ENCODE measurements around the gene RORB.
"Not testable (repeated sequence)": the region's sequence is repeated elsewhere in the genome, so short reads cannot be mapped to it uniquely, and the experiment has no call there.

Gene RORB

DNA sequence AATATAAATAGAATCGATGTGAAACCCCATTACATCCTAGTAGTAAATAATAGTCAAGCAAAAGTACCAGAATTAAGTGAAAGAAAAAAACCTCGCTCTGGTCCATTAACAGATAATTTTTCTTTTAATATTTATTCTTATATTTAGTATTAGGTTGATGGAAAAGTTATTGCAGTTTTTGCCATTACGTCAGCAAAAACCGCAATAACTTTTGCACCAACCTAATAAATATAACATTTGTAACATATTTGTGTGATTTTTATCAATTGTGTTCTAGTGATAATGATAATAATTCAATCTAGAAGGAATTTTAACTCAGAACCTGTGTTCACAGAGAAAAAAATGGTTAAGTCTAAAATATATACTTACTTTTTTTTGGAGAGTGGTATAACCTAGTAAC, 16.1 kb downstream of the RORB start:
- no peak for DNase-seq (ENCODE audit: low spot score)

DNA sequence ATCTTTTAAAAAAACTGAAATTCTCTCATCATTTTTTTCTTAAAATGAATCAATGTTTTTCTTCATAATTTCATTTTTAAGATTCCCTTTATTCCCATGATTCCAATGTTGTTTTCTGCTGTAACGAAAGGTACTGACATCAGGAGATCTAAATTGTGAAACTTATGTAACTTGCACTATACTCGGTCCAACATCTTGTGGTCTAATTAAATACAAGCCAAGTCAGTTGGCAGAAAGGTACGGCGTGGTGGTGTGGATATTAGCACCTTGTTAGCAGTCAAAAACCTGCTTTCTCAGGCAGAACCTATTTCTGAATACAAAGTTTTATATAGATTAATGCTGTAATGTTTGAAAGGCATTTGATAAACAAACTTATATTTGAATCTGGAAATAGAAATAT, 20.1 kb downstream of the RORB start:
- DNase-seq (ENCODE audit: low spot score) = no peak

DNA sequence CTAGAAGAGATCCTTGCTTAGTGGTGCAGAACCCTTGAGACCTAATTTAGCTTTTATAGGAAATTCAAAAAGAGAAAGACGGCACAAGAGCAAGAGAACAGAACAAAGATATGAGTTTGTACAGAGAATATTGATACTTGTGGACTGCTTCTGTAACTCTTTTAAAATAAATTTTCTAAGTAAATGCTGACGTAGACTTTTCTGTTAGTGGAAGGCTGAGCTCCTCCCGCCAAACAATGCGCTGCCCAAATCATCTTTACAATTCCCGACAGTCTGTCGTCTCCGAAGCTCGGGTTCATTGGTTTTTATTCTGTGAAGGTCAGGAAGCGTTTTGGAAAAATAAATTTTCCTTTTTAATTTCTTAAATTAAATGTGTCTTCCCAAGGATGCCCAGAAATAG, 22.3 kb downstream of the RORB start:
- no peak for DNase-seq (ENCODE audit: low spot score)

DNA sequence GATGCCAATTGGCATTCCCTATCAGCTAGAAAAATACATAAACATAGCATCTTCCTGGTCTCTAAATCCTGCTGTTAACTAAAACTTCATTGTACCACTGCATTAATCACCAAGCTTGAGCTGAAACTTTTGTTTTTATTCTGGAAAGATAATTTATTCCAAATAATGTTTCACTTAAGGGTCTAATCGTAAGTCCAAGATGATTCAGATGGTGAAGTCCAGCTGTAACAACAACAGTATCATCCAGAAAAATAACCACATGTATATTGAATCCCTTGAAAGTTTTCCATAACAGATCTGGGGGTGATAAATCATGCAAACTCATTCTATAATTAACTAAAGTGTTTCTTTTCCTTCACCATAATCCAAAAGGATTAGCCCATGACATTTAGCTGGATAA, 23.9 kb downstream of the RORB start:
- DNase-seq (ENCODE audit: low spot score) = no peak

DNA sequence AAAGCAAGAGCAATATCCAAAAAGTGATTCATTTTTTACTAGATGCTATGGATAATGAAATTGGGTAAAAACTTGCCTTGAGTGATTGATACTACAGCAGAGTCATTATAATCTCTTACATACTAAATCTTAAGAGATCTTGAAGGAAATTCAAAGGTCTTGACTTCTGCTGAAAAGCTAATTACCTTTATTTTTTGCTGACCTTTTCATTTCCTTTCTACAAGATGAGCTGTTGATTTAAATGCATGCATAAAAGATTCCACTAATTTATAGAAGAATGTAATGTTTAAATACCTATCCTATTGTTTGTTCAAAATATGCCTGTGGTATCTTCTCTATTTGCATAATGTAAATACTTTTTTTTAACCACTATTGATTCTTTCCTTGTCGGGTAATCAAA, 27.2 kb downstream of the RORB start:
- no peak for DNase-seq (ENCODE audit: low spot score)

DNA sequence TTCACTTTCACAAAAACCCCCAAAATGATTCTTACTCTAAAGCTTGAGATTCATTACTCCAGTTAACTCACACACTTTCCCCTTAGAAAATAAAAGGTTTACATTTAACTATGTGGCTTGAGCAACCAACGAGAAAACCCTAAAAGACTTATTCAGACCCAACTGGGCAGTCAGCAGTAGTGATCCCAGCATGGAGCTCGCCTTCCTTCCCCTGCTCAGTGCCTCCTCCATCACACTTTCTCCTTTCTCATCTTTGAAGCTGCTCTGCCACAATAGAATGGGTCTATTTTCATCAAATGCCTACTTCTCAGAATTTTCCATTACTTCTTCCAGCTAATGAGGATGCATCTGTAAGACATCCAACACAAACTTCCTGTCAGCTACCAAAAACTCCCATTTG, 29.1 kb downstream of the RORB start:
- no peak for DNase-seq (ENCODE audit: low spot score)

DNA sequence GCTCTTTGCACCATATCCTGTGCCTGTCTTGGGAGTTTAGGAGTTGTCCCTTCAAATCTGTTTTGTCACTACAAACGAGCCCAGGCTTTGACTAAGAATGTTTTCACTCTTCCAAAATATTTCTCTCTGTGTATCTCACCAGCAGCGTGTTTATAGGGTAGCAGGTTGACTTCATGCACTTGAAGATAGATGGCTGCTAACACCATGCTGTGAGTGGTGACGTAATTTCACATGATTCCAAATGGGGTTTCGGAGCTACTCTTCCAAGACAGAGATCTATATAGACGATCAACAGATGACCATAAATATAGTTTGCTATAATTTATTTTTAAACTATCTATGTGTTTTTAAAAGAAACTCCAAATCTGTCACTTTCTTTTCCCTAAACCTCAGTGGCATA, 30.6 kb downstream of the RORB start:
- no peak for DNase-seq (ENCODE audit: low spot score)

DNA sequence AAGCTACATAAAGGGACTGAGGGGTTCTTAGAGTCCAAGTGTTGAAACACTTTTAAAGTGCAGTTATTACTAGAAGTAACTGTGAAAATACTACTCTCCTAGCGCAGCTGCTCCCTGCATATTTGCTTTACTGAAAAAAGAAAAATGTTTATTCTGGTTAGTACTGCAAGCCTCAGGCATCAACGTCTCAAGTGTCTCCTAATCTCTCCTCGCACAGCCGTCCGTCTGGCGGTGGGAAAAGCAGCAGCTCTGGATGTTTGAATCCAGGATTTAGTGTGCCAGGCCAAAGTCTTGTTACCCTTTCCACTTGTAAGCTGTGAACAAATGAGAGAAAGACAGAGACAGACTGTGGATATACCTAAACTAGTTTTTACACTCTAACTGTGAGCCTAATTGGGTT, 31.1 kb downstream of the RORB start:
- DNase-seq (ENCODE audit: low spot score) = no peak

DNA sequence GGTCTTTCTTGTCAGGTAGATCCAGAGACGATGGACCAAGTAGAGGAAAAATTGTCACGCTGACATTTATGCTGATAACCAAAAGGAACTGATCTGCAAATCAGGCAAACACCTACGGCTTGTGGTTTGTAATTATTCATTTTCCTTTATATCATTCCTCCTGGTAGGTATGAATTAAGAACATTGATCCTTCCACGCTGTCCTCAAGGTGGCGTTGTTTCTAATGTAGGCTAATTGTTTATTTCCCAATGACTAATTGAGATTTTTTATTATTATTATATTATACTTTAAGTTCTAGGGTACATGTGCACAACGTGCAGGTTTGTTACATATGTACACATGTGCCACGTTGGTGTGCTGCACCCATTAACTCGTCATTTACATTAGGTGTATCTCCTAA, 33.3 kb downstream of the RORB start:
- DNase-seq (ENCODE audit: low spot score) = not testable (repeated sequence)

DNA sequence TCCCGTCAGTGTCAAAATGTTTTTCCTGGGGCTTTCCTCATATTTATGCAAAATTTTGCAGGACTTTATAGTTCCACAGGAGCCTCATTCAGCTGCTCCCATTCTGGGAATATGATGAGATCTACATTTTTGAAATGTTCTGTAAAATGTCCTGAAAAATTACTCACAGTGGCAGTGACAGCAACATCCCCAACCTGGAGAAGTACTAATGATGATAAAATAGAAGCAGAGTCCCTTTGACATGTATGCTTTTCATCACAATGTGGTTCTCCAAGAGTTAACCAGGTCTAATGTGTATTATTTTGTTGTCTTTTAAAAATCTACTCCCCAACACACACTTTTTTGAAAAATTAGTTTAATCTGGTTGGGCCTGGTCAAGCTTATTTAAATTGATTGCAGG, 36.1 kb downstream of the RORB start:
- DNase-seq (ENCODE audit: low spot score) = no peak

DNA sequence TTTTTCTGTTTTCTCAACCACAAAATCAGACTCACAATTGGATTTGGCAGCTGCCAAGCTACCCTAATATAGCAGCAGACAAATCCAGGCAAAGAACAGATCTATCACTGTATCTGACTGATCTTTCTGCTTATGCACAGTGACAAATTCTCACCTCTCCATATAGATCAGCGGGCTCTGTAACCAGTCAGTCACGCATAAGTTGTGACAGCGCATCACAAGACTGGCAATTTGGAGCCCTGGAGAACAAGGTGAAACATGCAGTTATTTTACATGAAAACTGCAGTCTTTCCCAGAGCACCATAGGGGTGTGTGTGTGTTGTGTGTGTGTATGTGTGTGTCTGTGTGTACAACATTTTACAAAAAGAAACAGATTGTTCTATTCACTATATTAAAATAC, 37.7 kb downstream of the RORB start:
- no peak for DNase-seq (ENCODE audit: low spot score)

DNA sequence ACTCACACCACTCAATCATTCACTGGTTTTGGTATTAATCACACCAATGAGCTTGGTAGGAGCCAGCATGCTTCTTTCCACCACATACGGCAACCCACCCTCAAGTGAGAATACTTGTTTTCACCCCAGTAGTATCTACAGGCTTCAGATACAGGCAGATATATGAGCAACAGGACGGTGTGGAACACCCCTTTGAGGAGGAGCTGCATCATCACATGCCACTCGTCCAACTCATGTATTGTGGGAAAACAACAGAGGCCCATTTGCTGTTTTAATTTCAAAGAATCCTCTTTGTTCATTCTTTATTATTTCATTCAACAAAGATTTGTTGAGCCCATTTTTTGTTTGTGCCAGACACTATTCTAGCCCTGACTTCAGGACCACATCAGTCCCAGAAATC, 46.0 kb downstream of the RORB start:
- no peak for DNase-seq (ENCODE audit: low spot score)

DNA sequence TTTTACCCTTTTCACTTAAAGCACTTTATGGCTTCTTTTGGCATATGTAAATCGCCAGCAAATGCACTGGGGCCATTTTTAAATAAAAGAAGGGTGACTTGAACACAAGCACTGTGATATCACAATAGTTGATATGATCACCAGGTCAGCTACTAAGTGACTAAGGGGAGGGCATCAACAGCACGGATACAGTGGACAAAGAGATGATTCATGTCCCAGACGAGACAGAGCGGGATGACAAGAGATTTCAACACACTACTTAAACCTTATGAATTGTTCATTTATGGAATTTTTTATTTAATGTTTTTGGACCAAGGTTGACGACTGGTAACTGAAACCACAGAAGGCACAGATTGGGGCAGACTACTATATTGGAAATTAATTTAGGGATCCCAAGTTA, 54.1 kb downstream of the RORB start:
- DNase-seq (ENCODE audit: low spot score) = no peak

DNA sequence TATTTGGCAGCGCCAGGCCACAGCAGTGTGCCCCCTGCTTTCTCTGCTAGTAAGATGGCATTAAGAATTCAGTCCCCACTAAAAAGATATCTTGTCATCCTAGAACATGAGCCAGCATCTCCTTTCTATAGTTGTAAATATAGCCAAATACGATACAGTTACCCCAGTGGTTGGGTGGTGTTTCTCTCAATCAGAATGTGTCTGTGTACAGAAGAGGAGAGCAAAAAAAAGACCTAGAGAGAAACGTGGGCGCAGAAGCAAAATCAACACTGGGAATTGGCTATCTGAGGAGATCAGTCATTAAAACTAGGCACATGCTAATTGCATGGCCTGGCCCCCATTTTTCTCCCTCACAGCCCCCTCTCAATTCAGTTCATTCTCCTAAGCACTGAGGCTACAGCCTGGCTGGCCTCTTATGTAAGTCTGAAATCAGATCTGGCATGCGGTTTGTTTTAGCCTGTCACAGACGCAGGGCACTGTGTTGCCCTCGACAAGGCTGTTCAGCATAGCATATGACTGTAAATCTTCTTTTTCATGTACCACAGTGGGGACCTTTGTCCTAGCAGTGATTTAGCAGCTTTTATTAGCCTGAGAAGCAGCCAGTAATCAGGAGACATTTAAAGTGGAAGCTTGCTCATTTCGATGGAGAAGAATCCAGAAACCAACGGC, 57.8 kb downstream of the RORB start:
- DNase-seq (ENCODE audit: low spot score) = no peak

DNA sequence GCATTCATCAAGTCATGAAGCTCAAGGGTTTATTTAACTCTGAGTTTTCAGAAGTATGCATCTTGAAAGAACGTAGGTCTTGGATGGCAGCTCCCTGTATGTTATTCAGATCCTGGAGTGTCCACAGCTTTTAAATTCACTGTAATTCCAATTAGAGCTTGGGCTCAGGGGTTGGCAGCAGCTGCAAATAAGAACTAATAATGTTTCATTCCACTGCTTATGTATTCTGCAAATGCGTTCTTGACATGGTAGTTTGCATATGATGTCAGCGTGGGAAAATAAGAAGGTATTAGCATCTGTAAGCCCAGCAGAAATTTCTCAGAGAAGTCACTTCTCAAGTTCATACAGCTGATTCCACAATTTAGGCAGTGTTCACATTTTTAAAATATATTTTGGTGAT, 58.4 kb downstream of the RORB start:
- DNase-seq (ENCODE audit: low spot score) = no peak

DNA sequence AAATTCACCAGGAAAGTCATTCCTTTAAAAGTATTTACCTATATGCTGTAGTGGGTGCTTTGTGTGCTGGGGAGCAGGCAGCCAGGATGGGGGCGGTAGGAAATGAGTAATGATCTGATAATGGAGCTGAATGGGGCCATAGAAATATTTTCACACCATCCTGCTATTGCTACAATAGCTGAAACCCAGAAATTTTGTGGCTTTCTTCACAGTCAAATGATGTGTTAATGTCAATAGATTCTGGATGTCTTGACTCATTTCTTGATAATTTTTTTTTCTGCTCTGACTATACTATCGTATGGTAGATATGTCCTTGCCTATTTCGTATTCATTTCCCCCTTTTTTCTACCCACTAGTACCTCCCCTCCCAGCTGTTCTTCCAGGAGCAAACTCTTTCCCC, 59.5 kb downstream of the RORB start:
- no peak for DNase-seq (ENCODE audit: low spot score)

DNA sequence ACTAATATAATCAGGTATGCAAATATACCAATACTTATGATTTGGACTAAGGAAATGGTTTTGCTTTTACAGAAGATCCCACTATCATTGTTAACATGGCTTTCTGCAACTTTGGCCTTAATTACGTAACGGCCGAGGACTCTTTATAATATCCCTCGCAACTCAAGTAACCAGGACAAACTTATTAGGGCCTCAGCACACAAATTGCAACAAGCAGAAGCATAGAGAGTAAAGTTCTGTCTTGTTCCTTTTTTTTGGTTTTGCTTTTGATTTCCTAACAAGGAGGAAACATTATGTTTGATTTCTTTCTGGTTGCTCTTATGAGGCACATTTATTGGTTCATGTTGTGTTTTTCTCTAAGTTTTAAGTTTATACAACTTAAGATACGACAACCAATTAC, 60.4 kb downstream of the RORB start:
- no peak for DNase-seq (ENCODE audit: low spot score)

DNA sequence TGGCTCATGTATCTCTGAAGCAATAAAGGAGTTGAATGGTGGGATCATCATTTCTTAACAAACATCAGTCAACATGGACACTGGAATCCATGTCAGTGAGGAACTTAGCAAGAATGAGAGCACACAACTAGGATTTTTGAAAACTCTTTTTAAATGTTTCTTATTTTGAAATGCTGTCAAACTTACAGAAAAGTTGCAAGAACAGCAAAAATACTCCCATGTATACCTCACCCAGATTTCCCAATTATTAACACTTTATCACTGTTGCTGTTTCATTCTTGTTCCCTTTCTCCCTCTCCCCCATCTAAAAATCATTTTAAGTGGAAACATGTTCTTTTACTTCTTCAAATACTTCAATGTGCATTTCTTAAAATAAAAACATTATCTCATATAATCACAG, 65.5 kb downstream of the RORB start:
- DNase-seq (ENCODE audit: low spot score) = no peak

DNA sequence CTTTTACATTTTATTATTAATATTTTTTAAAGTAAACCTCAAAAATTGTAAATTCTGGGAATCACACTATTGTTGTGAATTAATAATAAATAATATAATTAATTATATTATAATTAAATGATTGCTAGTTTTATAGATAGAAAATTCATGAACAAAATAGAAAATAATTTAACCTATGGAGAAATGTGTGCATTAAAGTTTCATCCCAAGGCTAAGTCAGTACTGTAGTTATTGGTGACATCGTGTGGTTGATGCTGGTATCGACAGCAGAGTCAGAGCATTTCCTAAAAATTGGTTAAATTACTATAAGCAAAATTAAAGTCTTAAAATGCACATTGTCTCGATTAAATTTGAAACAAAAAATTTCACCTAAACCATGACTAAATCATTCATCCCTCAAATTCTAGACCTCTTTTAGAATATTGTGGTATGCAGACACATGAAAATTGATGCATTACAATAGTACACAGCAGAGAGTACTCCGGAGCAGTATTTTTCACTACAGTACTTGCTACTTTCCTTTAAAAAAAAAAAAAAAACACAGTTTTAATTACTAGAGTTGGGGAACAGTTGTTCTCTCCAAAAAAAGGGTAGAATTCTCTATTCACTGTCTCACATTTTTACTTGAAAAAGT, 73.9 kb downstream of the RORB start:
- DNase-seq (ENCODE audit: low spot score) = no peak

DNA sequence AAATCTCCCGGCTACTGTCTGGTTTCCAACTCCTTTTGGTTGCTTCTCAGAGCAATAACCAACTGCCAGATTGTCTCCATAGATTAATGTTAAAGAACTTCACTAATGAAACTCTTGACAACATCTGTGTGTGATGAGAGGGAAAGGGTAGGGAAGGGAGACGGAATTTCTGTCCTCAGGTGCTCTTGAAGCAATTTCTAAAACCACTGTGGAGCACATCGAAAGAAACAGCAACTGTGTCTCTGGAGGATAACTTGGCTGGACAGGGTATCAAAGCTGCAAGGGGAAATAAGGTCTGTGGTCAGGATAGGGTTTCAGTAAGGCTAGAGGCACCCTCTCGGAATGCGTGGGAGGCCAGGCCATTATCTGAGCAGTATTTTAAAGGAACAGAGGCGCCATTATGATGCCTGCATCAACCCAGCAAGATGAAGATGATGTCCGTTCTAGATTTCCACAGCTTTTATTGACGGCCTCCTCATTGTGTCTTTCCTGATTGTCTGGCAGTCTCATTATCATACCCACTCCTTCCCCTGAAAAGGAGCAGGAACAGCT, 76.6 kb downstream of the RORB start:
- DNase-seq (ENCODE audit: low spot score) = no peak

DNA sequence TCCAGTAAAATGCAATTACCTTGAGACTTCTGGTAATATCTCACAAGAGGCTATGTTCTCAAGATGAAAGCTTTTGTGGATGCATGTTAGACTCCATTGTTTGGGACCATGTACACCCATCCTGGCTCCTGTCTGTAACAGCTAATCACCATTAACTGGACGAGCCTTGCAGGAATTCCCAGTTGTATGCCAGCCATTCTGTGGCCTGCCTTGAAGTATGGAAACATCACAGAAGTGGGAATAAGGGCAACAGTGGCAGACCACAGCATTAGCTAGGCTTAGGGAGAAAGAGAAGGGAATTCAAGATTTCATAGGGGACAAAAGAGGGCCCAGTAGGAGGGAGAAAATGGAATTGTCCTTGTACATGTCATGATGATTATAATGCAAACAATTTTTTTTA, 79.0 kb downstream of the RORB start:
- no peak for DNase-seq (ENCODE audit: low spot score)

DNA sequence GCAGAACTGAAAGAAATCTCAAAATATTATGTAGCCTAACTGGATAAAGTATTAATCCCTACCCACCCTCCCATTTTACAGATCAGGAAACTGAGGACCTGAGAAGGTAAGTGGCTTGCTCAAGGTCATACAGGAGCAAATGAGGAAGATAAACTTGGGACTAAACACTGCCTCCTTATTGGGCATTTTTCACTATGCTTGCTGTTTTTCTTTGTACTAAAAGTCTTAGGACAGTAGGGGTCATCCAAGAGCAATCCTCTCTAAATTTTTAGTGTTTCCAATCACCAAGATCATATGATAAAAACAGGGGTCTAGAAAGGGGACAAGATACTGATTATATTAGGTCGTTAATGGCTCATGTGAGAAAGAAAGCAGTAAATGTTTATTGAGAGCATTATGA, 80.8 kb downstream of the RORB start:
- no peak for DNase-seq (ENCODE audit: low spot score)

DNA sequence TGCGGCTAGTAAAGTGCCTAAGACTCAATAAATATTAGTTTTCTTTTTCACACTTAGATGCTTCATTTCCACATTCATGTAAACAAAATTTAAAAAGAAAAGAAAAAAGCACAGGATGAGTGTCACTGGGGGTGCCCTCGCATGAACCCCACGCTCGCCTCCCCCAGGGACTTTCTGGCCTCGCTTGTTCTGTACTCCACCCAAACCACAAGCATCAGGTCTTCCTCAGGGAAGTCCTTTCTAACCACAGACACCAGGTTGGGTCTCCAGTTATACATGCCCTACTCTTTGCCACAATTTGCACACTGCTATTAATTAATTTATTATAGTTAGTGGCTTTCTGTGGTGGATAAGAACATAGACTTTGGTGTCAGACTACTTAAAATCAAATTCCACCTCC, 92.4 kb downstream of the RORB start:
- DNase-seq (ENCODE audit: low spot score) = no peak

DNA sequence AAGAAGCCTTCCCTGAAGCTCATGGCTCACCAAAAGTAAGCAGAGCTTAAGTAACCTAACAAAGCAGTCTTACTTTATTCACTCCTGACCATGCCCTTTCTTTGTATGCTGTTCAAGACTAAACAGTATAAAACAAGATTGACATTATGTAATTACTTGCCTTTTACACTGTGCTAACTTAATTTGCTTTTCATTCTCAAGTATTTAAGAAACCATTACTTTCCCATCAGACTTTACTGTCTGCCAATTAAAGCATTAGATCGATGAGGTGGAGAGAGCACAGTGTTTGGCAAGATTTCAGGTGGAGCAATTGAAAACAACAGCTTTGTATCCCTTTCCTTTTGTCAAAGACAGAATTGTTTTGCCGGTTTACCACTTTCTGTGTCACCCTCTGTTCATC, 98.2 kb downstream of the RORB start:
- no peak for DNase-seq (ENCODE audit: low spot score)
